Mammary epithelial cell (primary cell): Measurements from ENCODE around the gene MGARP.
"Not testable (repeated sequence)": the region's sequence is repeated elsewhere in the genome, so short reads cannot be mapped to it uniquely, and the experiment has no call there.

ENCODE experiments used
- CTCF ChIP-seq, 2 donors: IDR thresholded peaks in 1 of 2; conservative IDR thresholded peaks in 1 of 2; 2 replicates each; pipeline ENCODE4 v1.5.1; 2011 to 2012; ENCODE audit warnings: inconsistent platforms in 2 of 2, low read length in 2 of 2, mild to moderate bottlenecking in 2 of 2, control low read depth in 1 of 2, low read depth in 1 of 2; ENCODE audit not compliant: insufficient read depth in 1 of 2; ENCODE audit errors: extremely low read depth in 1 of 2
- EZH2 ChIP-seq: IDR thresholded peaks from 2 replicates; pipeline ENCODE4 v1.6.1; 2012; ENCODE audit warnings: low read length, inconsistent platforms, borderline replicate concordance

GRCh38 chr4:139322070-139322469 lies 42.0 kb upstream of the MGARP start:
- not testable (repeated sequence) for TF ChIP-seq CTCF (conservative IDR thresholded peaks at IDR 0.05 in 1 of 2, IDR thresholded peaks at IDR 0.05 in 1 of 2; ENCODE audit: extremely low read depth in 1 of 2, insufficient read depth in 1 of 2, low read depth in 1 of 2, low read length in 2 of 2); EZH2
